ENCODE data around the gene HSPA9. TPM values are rescaled to one million over a fixed set of nuclear protein-coding genes. Genes with fewer than 3 reads are reported as not detected.
A peak's percentile ranks its signal among the peaks of the same experiment; 100 is the strongest.

The HSPA9 gene
- total and polyA plus RNA-seq, 9 of the 15 experiments (the other 6 are each of a cell fraction or from before 2014, with no cell fraction given): 195 to 583 (median 514) TPM

GRCh38 chr5:138575194-138576015, at the start of gene HSPA9 (continued):
- TF ChIP-seq RREB1 (CRISPR knock-in tag; IDR thresholded peaks at IDR 0.05): no peak
- TF ChIP-seq RBM34 (IDR thresholded peaks at IDR 0.05; ENCODE audit: borderline replicate concordance, insufficient read depth, low read length): no peak
- TF ChIP-seq CREBBP (IDR thresholded peaks at IDR 0.05; ENCODE audit: low read depth, low read length): no peak
- TF ChIP-seq E2F1 (CRISPR knock-in tag; IDR thresholded peaks at IDR 0.05): peak; percentile 75
- TF ChIP-seq CBX8 (IDR thresholded peaks at IDR 0.05; ENCODE audit: borderline replicate concordance, extremely low read depth, low read depth, low read length, poor library complexity, severe bottlenecking): no peak
- TF ChIP-seq ESRRA (IDR thresholded peaks at IDR 0.05; ENCODE audit: borderline replicate concordance, low read depth): peak; percentile 100
- TF ChIP-seq CREB1 (IDR thresholded peaks at IDR 0.05): peak; percentile 66
- TF ChIP-seq CREB1 (CRISPR knock-in tag; IDR thresholded peaks at IDR 0.05): peak; percentile 79
- no peak for TF ChIP-seq ZZZ3 (IDR thresholded peaks at IDR 0.05)
- peak; percentile 17; the same call in 1 of the 2 replicates for TF ChIP-seq ZNF609 (CRISPR knock-in tag; IDR thresholded peaks at IDR 0.05; ENCODE audit: borderline replicate concordance)

Measured in K562 (cell line).